SK-N-SH treated with all-trans-retinoic acid at 6 μM for 48 hours (cell line): ENCODE data around the gene NFKBIZ.

Source experiments
- ATAC-seq: fragments of 200-7000 bp; cut with Tn5 transposase; 3 replicates; pipeline ENCODE4 v1.9.1; 2020; ENCODE audit warnings: mild to moderate bottlenecking, moderate library complexity
- ARNTL ChIP-seq: fragments of 450-650 bp; formaldehyde crosslinking; IDR thresholded peaks from 2 replicates; pipeline ENCODE4 v1.5.0; 2020; ENCODE audit warnings: low read depth, mild to moderate bottlenecking, moderate library complexity, borderline replicate concordance
- BACH2 ChIP-seq: fragments of 250-450 bp; sonication (Bioruptor Pico); IDR thresholded peaks from 2 replicates; pipeline ENCODE4 v1.9.0; 2021; ENCODE audit warnings: mild to moderate bottlenecking, borderline replicate concordance
- CSDC2 ChIP-seq: fragments of 250-450 bp; sonication (Bioruptor Pico); IDR thresholded peaks from 2 replicates; pipeline ENCODE4 v1.5.0; 2020; ENCODE audit warnings: mild to moderate bottlenecking, moderate library complexity
- ESRRG ChIP-seq: fragments of 250-450 bp; sonication (Bioruptor Pico); IDR thresholded peaks from 2 replicates; pipeline ENCODE4 v1.6.1; 2021; ENCODE audit warnings: mild to moderate bottlenecking
- GLIS3 ChIP-seq: fragments of 250-450 bp; sonication (Bioruptor Pico); IDR thresholded peaks from 2 replicates; pipeline ENCODE4 v1.5.0; 2020; ENCODE audit warnings: mild to moderate bottlenecking, moderate library complexity
- ISL1 ChIP-seq: fragments of 250-450 bp; sonication (Bioruptor Pico); IDR thresholded peaks from 2 replicates; pipeline ENCODE4 v2.1.2; 2022; ENCODE audit warnings: mild to moderate bottlenecking, moderate library complexity
- PATZ1 ChIP-seq: fragments of 250-450 bp; sonication (Bioruptor Pico); IDR thresholded peaks from 2 replicates; pipeline ENCODE4 v1.8.0; 2020; ENCODE audit warnings: mild to moderate bottlenecking, moderate library complexity, borderline replicate concordance
- PPARA ChIP-seq: fragments of 250-450 bp; sonication (Bioruptor Pico); IDR thresholded peaks from 2 replicates; pipeline ENCODE4 v1.5.0; 2020; ENCODE audit warnings: mild to moderate bottlenecking, borderline replicate concordance
- RARB ChIP-seq: fragments of 250-450 bp; sonication (Bioruptor Pico); IDR thresholded peaks from 2 replicates; pipeline ENCODE4 v1.8.0; 2021; ENCODE audit warnings: mild to moderate bottlenecking, moderate library complexity
- SNAI2 ChIP-seq: fragments of 250-450 bp; sonication (Bioruptor Pico); IDR thresholded peaks from 2 replicates; pipeline ENCODE4 v1.5.0; 2020; ENCODE audit warnings: mild to moderate bottlenecking, moderate library complexity
- TCF4 ChIP-seq: fragments of 250-450 bp; sonication (Bioruptor Pico); IDR thresholded peaks from 2 replicates; pipeline ENCODE4 v1.8.0; 2021; ENCODE audit warnings: mild to moderate bottlenecking, moderate library complexity, borderline replicate concordance
- TSHZ2 ChIP-seq: fragments of 250-450 bp; sonication (Bioruptor Pico); IDR thresholded peaks from 2 replicates; pipeline ENCODE4 v1.5.0; 2020; ENCODE audit warnings: mild to moderate bottlenecking, moderate library complexity
- ZFP3 ChIP-seq: fragments of 250-450 bp; sonication (Bioruptor Pico); IDR thresholded peaks from 2 replicates; pipeline ENCODE4 v1.5.0; 2020; ENCODE audit warnings: mild to moderate bottlenecking, moderate library complexity
- ZNF70 ChIP-seq: fragments of 450-650 bp; formaldehyde crosslinking; IDR thresholded peaks from 2 replicates; pipeline ENCODE4 v1.5.0; 2020; ENCODE audit warnings: mild to moderate bottlenecking, moderate library complexity
- ZNF8 ChIP-seq: fragments of 450-650 bp; formaldehyde crosslinking; IDR thresholded peaks from 2 replicates; pipeline ENCODE4 v1.5.0; 2020; ENCODE audit warnings: mild to moderate bottlenecking, moderate library complexity
- TF ChIP-seq, protein P1 (sequence below): fragments of 250-450 bp; sonication (Bioruptor Pico); IDR thresholded peaks from 2 replicates; pipeline ENCODE4 v1.5.1; 2020; ENCODE audit warnings: low read depth, mild to moderate bottlenecking, moderate library complexity
- TF ChIP-seq, protein P2 (sequence below): fragments of 250-450 bp; sonication (Bioruptor Pico); IDR thresholded peaks from 2 replicates; pipeline ENCODE4 v1.5.1; 2021; ENCODE audit warnings: mild to moderate bottlenecking, moderate library complexity
- TF ChIP-seq, protein P3 (sequence below): fragments of 250-450 bp; sonication (Bioruptor Pico); IDR thresholded peaks from 2 replicates; pipeline ENCODE4 v1.8.0; 2021; ENCODE audit warnings: low read depth, mild to moderate bottlenecking, moderate library complexity, borderline replicate concordance

Gene NFKBIZ

DNA sequence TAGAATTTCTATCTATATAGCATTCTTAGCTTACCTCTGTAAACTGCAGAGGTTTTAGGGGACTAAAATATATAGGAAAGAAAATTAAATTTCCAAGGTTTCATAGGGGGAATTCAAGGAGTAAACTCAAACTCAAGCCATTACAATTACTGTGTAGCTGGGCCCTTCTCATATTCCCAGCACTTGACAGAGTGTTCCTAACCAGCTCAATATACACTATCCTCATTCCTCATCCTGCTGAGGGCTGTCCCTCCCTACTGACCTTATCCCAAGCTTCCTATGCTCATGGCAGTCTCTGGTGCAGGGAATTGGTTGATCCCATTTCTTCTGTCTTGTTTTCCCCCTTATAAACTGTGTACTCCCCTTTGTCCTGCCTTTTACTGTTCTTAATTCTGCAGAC is 36.4 kb upstream of the NFKBIZ start:
- TF ChIP-seq, protein P1, sequence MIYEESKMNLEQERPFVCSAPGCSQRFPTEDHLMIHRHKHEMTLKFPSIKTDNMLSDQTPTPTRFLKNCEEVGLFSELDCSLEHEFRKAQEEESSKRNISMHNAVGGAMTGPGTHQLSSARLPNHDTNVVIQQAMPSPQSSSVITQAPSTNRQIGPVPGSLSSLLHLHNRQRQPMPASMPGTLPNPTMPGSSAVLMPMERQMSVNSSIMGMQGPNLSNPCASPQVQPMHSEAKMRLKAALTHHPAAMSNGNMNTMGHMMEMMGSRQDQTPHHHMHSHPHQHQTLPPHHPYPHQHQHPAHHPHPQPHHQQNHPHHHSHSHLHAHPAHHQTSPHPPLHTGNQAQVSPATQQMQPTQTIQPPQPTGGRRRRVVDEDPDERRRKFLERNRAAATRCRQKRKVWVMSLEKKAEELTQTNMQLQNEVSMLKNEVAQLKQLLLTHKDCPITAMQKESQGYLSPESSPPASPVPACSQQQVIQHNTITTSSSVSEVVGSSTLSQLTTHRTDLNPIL (CRISPR knock-in tag): no peak
- no peak for TF ChIP-seq ZFP3 (CRISPR knock-in tag)
- TF ChIP-seq, protein P2, sequence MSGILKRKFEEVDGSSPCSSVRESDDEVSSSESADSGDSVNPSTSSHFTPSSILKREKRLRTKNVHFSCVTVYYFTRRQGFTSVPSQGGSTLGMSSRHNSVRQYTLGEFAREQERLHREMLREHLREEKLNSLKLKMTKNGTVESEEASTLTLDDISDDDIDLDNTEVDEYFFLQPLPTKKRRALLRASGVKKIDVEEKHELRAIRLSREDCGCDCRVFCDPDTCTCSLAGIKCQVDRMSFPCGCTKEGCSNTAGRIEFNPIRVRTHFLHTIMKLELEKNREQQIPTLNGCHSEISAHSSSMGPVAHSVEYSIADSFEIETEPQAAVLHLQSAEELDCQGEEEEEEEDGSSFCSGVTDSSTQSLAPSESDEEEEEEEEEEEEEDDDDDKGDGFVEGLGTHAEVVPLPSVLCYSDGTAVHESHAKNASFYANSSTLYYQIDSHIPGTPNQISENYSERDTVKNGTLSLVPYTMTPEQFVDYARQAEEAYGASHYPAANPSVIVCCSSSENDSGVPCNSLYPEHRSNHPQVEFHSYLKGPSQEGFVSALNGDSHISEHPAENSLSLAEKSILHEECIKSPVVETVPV (CRISPR knock-in tag): no peak
- no peak for TF ChIP-seq ARNTL
- TF ChIP-seq ZNF8 (CRISPR knock-in tag): no peak
- no peak for TF ChIP-seq TCF4 (CRISPR knock-in tag)
- TF ChIP-seq PPARA (CRISPR knock-in tag): no peak
- TF ChIP-seq TSHZ2: no peak
- TF ChIP-seq ZNF70 (CRISPR knock-in tag): no peak
- TF ChIP-seq BACH2 (CRISPR knock-in tag): no peak
- TF ChIP-seq, protein P3, sequence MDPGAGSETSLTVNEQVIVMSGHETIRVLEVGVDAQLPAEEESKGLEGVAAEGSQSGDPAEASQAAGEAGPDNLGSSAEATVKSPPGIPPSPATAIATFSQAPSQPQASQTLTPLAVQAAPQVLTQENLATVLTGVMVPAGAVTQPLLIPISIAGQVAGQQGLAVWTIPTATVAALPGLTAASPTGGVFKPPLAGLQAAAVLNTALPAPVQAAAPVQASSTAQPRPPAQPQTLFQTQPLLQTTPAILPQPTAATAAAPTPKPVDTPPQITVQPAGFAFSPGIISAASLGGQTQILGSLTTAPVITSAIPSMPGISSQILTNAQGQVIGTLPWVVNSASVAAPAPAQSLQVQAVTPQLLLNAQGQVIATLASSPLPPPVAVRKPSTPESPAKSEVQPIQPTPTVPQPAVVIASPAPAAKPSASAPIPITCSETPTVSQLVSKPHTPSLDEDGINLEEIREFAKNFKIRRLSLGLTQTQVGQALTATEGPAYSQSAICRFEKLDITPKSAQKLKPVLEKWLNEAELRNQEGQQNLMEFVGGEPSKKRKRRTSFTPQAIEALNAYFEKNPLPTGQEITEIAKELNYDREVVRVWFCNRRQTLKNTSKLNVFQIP (CRISPR knock-in tag): no peak
- TF ChIP-seq GLIS3 (CRISPR knock-in tag): no peak
- TF ChIP-seq ESRRG (CRISPR knock-in tag): no peak
- TF ChIP-seq ISL1: no peak
- no peak for TF ChIP-seq PATZ1 (CRISPR knock-in tag)
- TF ChIP-seq RARB (CRISPR knock-in tag): no peak
- no peak for TF ChIP-seq CSDC2 (CRISPR knock-in tag)
- ATAC-seq: no peak; the same call in 2 of the 3 replicates

- peak; percentile 41 for ATAC-seq
Observed at GRCh38 chr3:101813817-101814440, 35.4 kb upstream of the NFKBIZ start.

More at GRCh38 chr3:101813817-101814440, 35.4 kb upstream of the NFKBIZ start:
- 0 out of 2 replicates have a peak, but pooled peaks have one; percentile 6 for TF ChIP-seq ISL1
- TF ChIP-seq SNAI2 (CRISPR knock-in tag): no peak
- TF ChIP-seq BACH2 (CRISPR knock-in tag): no peak
- 0 out of 2 replicates have a peak, but pooled peaks have one; percentile 25 for TF ChIP-seq TCF4 (CRISPR knock-in tag)
- TF ChIP-seq, protein P2 (CRISPR knock-in tag): 0 out of 2 replicates have a peak, but pooled peaks have one; percentile 57
